HG03520 (cell line): ENCODE measurements around the gene HEXIM1.

Experiments used
- ATAC-seq: cut with Tn5 transposase; IDR thresholded peaks from one replicate; pipeline ENCODE4 v1.9.1; 2021; ENCODE audit warnings: mild to moderate bottlenecking, moderate library complexity; ENCODE audit not compliant: unreplicated experiment

The HEXIM1 gene

GRCh38 chr17:45145035-45145389 is 3.3 kb upstream of the HEXIM1 start:
- no peak for ATAC-seq

- ATAC-seq, result no peak
Measured at GRCh38 chr17:45146166-45146565, 2.1 kb upstream of the HEXIM1 start.

DNA sequence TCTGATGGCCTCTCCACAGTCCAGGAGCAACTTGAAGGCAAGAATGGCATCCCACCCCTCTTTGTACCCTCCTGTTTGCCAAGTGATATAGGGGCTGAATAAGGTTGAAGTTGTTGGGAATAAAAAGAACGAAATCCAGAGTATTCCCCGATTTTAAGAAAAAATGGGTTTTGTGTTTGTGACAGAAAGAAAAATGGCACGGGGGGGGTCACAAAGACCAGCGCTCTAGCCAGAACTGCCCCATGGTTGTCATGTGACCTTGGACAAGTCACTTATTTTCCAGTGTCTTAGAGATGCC is 1.7 kb upstream of the HEXIM1 start:
- ATAC-seq, result no peak

DNA sequence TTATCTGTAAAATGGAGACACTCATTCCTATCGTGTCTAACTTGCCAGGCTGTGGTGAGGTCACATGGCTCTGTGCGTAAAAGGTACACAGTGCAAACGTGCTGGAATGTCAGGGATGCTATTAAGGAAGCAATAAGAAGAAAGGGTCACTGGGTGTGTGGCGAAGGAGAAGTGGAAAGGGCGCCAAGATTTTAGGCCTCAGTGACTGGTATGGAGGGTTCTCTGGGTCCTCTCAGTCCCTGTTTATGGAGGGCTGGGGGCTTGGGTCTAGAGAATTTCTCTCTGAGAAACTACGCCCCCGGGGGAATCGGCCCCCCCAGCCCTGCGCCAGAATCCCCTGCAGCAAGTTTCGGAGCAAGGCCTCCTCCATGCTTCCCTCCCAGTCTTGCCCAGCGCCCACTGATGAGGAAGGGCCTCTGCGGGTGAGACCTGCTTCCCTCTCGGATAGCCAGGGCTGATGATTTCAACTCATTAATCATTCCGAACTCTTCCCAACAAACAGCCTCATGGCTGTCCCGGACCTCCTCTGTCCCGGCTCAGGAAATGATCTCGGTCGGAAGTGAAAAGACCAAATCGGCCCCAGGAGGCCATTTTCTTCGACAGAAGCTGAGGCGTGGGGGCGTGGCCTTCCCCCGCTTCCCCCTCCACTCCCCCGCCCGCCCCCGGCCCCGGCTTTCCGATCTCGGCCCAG is 1.2 kb upstream of the HEXIM1 start:
- ATAC-seq, result no peak

- ATAC-seq, result no peak
Measured at GRCh38 chr17:45147581-45148182, 593 bp upstream of the HEXIM1 start.

GRCh38 chr17:45149037-45149668 is 878 bp downstream of the HEXIM1 start:
- ATAC-seq, result no peak

DNA sequence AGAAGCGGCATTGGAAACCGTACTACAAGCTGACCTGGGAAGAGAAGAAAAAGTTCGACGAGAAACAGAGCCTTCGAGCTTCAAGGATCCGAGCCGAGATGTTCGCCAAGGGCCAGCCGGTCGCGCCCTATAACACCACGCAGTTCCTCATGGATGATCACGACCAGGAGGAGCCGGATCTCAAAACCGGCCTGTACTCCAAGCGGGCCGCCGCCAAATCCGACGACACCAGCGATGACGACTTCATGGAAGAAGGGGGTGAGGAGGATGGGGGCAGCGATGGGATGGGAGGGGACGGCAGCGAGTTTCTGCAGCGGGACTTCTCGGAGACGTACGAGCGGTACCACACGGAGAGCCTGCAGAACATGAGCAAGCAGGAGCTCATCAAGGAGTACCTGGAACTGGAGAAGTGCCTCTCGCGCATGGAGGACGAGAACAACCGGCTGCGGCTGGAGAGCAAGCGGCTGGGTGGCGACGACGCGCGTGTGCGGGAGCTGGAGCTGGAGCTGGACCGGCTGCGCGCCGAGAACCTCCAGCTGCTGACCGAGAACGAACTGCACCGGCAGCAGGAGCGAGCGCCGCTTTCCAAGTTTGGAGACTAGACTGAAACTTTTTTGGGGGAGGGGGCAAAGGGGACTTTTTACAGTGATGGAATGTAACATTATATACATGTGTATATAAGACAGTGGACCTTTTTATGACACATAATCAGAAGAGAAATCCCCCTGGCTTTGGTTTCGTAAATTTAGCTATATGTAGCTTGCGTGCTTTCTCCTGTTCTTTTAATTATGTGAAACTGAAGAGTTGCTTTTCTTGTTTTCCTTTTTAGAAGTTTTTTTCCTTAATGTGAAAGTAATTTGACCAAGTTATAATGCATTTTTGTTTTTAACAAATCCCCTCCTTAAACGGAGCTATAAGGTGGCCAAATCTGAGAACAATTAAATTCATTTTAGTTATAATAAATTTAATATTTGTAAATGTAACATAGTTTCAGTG is 1.7 kb downstream of the HEXIM1 start:
- ATAC-seq, result no peak

DNA sequence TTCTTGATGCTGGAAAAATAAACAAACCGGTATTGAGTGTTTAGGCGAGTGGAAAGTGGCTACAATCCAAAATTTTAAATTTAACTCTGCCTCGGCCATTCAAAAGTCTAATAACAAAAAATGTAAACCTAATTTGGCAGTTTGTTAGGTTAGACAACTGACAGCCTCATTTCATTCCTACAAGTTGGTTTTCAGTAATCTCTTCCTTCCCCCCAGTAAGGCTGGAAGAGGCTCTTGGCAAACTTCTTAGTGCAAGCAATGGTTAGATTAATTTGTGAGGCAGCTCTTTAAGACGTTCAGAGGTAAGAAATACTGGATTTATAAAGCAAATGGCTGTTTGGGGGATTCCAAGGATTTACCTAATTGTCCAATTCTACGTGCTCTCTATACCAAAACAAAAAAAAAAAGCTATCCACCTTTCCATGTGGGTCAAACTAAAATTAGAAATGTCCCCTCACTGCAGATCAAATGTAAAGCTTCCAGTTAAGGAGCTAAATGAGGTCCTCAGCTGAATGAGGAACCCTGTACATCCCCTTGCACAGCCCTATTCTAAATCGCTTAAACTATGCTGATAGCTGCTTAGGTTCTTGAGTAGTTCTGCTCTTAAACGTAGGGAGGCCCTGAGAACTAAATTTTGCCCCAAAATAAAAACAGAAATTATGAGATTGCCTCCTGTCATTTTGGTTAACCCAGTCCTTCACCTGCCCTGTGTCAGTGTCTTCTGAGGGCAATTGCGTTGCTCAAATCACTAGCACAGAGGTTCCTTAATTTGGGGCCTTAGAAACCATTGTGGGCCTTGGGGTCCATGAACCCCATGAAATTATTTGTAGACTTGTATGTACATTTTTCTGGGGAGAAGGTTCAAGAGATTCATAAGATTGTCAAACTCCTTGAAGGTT is 2.9 kb downstream of the HEXIM1 start:
- ATAC-seq, result no peak

DNA sequence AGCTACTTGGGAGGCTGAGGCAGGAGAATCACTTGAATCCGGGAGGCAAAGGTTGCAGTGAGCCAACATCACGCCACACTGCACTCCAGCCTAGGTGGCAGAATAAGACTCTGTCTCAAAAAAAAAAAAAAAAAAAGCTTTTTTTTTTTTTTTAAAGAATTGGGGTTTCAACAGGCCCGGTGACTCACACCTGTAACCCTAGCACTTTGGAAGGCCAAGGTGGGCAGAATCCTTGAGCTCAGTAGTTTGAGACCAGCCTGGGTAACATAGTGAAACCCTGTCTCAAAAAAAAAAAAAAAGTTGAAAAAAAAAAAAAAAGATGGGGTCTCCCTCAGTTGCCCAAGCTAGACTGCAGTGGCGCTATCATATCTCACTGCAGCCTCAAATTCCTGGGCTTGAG is 6.8 kb downstream of the HEXIM1 start:
- no peak for ATAC-seq

- no peak for ATAC-seq
Measured at GRCh38 chr17:45155483-45155882, 7.2 kb downstream of the HEXIM1 start.

DNA sequence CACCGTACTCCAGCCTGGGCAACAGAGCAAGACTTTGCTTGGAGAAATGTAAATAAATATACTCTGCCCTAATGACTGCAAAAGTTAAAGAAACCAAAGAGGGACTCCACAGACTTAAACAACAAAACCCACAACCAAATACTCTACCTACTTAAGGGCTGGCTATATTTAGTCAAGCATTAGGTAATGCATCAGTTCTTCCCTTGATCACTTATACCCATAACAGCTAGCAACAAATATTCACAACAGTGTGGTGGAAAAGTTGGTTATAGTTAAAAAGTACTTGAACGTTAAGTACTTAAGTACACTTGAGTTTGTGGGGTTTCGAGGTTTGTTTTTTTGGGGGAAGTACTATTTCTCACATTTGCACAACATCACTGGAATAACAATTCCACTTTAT is 8.0 kb downstream of the HEXIM1 start:
- no peak for ATAC-seq

GRCh38 chr17:45160447-45161287 is 12.4 kb downstream of the HEXIM1 start:
- ATAC-seq, result peak; percentile 13

- ATAC-seq, result peak; percentile 85
Measured at GRCh38 chr17:45161288-45162024, 13.2 kb downstream of the HEXIM1 start, which contains the start of gene HEXIM2. Gene HEXIM2, plus strand, starts transcription at chr17:45161875. Its CDS starts 919 bp downstream, at chr17:45162794.

DNA sequence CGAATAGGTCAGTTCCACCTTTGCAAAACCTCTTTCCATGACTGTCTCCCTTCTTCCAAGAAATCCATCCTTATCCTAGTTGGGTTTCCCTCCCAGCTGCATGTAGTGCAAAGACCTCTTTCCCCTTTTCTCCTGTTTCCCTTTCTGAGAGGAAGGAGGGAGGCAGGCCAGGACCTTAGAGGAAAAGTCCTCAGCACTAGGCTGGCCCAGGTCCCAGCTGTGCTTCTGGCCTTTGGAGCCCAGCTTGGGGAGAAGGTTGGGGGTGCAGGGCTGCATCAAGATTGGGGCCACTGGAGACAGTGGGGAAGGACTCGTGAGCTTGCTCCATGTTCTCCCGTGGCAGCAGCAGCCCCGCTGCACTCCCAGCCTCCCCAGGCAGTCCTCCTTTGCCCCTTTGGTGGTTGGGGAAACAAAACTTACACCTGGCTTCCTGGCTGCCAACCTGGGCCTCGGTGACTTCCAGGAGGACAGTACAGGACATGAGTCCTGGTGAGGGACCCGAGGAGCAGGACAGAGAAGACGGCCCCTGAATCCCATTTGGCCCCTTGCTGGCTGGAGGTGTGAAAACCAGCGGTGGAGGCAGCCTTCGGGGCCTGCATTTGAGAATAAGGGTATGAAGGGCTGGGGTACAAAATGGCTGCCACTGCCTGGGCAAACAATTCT is 13.9 kb downstream of the HEXIM1 start:
- ATAC-seq, result no peak

GRCh38 chr17:45164734-45165269 is 16.5 kb downstream of the HEXIM1 start:
- no peak for ATAC-seq

GRCh38 chr17:45168991-45169752 is 20.9 kb downstream of the HEXIM1 start:
- no peak for ATAC-seq

DNA sequence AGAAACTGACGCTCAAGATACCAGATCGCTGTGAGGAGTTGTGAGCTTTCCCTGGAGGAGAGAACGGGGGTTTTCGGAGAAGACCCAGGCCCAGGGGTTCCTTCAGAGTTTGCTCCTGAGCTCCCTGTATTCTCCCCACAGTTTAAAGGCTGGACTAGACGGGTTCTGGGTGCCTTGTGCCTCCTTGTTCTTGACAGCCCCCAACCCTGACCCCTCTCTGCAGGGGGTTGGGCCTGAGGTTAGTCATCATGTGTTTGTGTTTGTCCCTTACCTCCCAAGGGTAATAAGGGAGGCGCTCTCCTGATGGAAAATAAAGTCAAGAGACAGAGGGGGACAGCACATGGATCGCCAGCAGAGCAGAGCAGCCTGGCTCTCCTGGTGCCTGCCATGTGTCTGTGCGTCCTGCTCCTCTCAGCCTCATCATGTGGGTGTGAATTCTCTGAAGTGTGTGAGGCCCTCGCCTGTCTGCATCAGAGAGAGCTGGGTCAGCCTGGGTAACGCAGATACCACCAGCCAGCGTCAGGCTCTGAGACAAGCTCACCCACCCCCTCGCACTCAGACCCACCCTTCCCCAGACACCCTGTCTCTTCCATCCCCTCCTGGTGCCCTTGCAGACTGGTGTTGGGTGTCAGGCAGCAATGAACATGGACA is 22.1 kb downstream of the HEXIM1 start:
- no peak for ATAC-seq
